ENCODE results near the gene MCCD1.

GRCh38 chr6:31493875-31494694, 34.7 kb upstream of the MCCD1 start:
- TF ChIP-seq POLR2A (IDR thresholded peaks at IDR 0.05) (no peak), EP300 (IDR thresholded peaks at IDR 0.05) (no peak)
- TF ChIP-seq, protein P1, sequence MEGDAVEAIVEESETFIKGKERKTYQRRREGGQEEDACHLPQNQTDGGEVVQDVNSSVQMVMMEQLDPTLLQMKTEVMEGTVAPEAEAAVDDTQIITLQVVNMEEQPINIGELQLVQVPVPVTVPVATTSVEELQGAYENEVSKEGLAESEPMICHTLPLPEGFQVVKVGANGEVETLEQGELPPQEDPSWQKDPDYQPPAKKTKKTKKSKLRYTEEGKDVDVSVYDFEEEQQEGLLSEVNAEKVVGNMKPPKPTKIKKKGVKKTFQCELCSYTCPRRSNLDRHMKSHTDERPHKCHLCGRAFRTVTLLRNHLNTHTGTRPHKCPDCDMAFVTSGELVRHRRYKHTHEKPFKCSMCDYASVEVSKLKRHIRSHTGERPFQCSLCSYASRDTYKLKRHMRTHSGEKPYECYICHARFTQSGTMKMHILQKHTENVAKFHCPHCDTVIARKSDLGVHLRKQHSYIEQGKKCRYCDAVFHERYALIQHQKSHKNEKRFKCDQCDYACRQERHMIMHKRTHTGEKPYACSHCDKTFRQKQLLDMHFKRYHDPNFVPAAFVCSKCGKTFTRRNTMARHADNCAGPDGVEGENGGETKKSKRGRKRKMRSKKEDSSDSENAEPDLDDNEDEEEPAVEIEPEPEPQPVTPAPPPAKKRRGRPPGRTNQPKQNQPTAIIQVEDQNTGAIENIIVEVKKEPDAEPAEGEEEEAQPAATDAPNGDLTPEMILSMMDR (IDR thresholded peaks at IDR 0.05): peak; percentile 76 to 88

Measured in suprapubic skin (tissue), 3 donors.